SJCRH30 (cell line): Measurements from ENCODE around the gene COG2. TPM values are rescaled to one million over a fixed set of nuclear protein-coding genes. Genes with fewer than 3 reads are reported as not detected.
A peak's percentile ranks its signal among the peaks of the same experiment; 100 is the strongest.

ENCODE experiments used
- DNase-seq, 2 experiments: peaks; one replicate each; pipeline ENCODE4 v3.0.0-alpha.2; 2015 to 2020
- H3K27ac ChIP-seq: fragments of 250-450 bp; sonication (Bioruptor Pico); 2 replicates; pipeline ENCODE4 v1.5.1; 2020; ENCODE audit warnings: mild to moderate bottlenecking, moderate library complexity
- H3K27me3 ChIP-seq: fragments of 250-450 bp; sonication (Bioruptor Pico); 2 replicates; pipeline ENCODE4 v1.5.1; 2020; ENCODE audit warnings: mild to moderate bottlenecking, moderate library complexity
- H3K36me3 ChIP-seq: fragments of 250-450 bp; sonication (Bioruptor Pico); 2 replicates; pipeline ENCODE4 v1.5.1; 2020; ENCODE audit warnings: mild to moderate bottlenecking, moderate library complexity
- H3K4me1 ChIP-seq: fragments of 250-450 bp; sonication (Bioruptor Pico); 2 replicates; pipeline ENCODE4 v1.5.1; 2020; ENCODE audit warnings: mild to moderate bottlenecking, moderate library complexity
- H3K4me3 ChIP-seq: fragments of 250-450 bp; sonication (Bioruptor Pico); 2 replicates; pipeline ENCODE4 v1.5.1; 2020; ENCODE audit warnings: mild to moderate bottlenecking, moderate library complexity
- H3K9me3 ChIP-seq: fragments of 250-450 bp; sonication (Bioruptor Pico); replicated peaks from 2 replicates; pipeline ENCODE4 v1.5.1; 2020; ENCODE audit warnings: mild to moderate bottlenecking, moderate library complexity
- total RNA-seq: library from RNA; depleted of rRNA; stranded (reverse); fragments of >200 nt; shearing (Covaris generic); gene quantifications from 2 replicates; pipeline ENCODE4 v1.2.3, GENCODE V29; 2014

COG2 gene
- total RNA-seq, 1 experiment from 2014 or later: 45.0 TPM

- H3K27me3 ChIP-seq: no peaks in the 10 kb centered on the region
- DNase-seq: no peak
- peaks cover 39% of the 10 kb centered on the region for H3K4me1 ChIP-seq
- no peaks in the 10 kb centered on the region for H3K9me3 ChIP-seq
- no peaks in the 10 kb centered on the region for H3K36me3 ChIP-seq
- H3K4me3 ChIP-seq: no peak overlapping the region
- H3K27ac ChIP-seq: no peak overlapping the region
Measured at GRCh38 chr1:230614121-230614520, 28.2 kb upstream of the COG2 start.

DNA sequence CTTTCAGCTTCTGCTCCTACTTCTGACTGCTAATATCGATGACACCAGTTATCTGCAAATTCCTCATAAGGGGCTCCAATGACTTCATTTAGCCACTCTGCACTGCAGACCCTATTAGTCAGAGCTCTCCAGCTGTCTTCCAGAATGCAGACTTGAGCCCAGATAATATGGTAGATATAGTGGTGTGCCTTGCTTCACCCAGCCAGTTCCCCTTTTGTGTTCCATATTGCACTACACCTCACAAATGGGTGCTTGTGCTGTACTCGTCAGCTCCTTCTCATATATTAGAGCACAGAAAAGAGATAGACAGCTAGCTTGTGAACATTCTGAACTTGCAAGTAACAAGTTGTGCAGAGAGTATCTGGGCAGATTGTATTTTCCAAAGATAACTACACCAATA, 23.7 kb upstream of the COG2 start:
- Histone ChIP-seq H3K9me3 (peaks cover 6% of the 10 kb centered on the region), H3K27ac (peak overlapping the region; percentile 95), H3K4me1 (peaks cover 49% of the 10 kb centered on the region), H3K4me3 (no peak overlapping the region), H3K27me3 (no peaks in the 10 kb centered on the region), H3K36me3 (no peaks in the 10 kb centered on the region)
- DNase-seq: peak; percentile 20 to 37

DNA sequence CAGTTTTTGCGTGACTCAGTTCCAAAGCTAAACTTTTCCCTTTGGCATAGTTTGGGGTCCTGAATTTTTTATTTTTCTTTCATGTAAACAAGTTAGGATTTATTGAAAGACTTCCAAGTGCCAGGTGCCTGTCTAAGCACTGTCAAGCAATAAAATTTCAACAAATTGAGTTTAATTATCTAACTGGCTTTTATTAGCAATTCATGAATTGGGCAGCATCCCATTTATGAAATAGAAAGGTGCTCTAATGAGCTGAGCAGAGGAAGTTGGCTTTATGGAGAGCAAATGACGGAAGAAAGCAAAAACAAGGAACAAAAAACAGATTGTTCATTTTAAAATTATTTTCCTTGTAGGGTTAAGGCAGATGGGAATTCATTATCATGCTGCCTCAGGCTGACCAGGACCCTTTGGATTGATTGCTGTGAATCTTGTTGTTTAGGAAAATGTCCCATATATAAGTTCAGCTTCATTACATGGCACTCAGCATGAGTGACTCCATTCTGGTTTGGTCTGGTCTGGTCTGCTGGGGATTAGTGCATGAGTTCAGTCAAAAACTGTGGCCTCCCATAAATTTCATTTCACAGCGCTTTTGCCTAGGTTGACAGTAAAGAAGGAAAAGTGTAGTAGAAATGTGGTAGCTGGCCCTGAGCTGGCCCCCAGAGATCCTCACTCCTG, 21.5 kb upstream of the COG2 start:
- H3K4me1 ChIP-seq: peaks cover 49% of the 10 kb centered on the region
- DNase-seq: no peak
- H3K27me3 ChIP-seq: no peaks in the 10 kb centered on the region
- H3K9me3 ChIP-seq: peaks cover 6% of the 10 kb centered on the region
- H3K4me3 ChIP-seq: no peak overlapping the region
- H3K27ac ChIP-seq: peak overlapping the region; percentile 95
- no peaks in the 10 kb centered on the region for H3K36me3 ChIP-seq

DNA sequence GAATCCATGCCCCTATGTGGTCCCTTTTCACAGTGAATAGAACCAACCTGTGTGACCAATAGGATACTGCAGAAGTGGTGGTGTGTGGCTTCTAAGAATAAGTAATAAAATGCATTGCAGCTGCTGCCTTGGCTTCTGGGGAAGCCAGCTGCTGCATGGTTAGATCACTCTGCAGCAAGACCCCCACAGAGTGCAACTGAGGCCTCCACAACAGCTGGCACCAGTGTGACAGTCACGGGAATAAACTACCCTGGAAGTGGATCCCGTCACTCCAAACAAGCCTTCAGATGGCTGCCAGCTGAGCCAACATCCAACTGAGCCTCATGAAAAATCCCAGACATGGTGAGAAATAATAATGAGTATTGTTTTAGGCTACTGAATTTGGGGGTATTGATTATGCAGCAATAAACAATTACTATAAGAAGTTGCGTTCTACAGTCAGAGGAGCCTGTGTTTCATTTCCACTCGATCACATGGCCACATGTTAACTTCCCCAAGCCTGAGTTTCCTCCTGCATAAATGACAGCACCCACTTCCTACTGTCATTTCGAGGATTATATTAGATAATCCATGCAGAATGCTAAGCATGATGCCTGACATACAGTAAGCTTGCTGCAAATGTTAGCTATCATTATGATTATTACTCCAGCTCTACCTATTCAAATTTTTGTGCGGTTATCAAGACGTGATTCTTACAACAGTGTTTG, 20.8 kb upstream of the COG2 start:
- peak overlapping the region; percentile 32 for H3K4me3 ChIP-seq
- H3K27ac ChIP-seq: peak overlapping the region; percentile 95
- peaks cover 49% of the 10 kb centered on the region for H3K4me1 ChIP-seq

DNA sequence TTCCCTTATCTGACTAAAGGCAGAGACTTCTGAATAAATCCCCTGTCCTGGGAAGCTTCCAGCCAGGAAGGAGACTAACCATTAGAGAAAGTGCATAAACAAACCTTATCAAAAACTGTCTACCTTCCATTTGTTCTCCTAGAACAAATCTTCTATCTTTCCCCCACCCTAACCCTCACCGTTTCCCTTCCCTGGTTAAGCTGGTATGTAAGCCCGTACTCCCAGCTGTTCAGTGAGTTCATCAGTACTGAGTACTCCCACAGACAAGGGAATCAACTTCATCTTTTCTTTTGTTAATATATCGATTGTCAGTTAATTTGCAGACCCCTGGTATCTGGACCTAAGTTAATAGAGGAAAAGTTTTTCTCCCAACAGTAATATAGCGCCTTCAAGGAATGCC, 20.1 kb upstream of the COG2 start:
- peaks cover 49% of the 10 kb centered on the region for H3K4me1 ChIP-seq
- H3K27me3 ChIP-seq: no peaks in the 10 kb centered on the region
- peak overlapping the region; percentile 32 for H3K4me3 ChIP-seq
- H3K9me3 ChIP-seq: peaks cover 6% of the 10 kb centered on the region
- H3K36me3 ChIP-seq: no peaks in the 10 kb centered on the region
- peak overlapping the region; percentile 95 for H3K27ac ChIP-seq
- peak; percentile 70 to 82 for DNase-seq

More for the DNA sequence above, 20.8 kb upstream of the COG2 start:
- no peaks in the 10 kb centered on the region for H3K36me3 ChIP-seq
- peak; percentile 97 to 99 for DNase-seq
- H3K27me3 ChIP-seq: no peaks in the 10 kb centered on the region
- peaks cover 6% of the 10 kb centered on the region for H3K9me3 ChIP-seq

DNA sequence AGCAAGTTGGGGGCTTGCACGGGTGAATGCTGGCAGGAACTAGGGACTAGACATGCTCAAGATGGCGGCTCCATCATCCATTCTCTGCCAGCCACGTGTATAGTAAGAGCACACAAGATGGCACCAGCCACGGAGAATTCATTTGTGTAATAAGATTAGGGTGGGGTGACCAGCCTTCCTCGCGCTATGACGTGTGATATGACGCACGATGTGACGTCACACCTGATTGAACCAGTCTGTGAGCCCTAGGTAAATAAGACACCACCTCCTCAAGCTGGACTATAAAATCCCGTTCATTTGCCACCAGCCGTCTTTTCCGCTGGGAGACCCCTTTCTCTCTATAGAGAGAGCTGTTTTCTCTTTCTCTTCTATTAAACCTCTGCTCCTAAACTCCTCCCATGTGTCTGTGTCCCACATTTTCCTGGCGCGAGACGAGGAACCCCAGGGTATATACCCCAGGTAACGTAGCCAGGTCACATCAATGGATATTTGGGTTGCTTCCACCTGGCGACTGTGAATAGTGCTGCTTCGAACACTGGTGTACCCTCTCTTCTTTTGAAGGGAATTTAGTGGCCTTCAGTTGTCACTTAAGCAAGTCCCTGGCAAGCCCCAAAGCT, 18.1 kb upstream of the COG2 start:
- peaks cover 41% of the 10 kb centered on the region for H3K4me1 ChIP-seq
- H3K4me3 ChIP-seq: no peak overlapping the region
- no peaks in the 10 kb centered on the region for H3K27me3 ChIP-seq
- DNase-seq: no peak
- no peak overlapping the region for H3K27ac ChIP-seq
- peaks cover 6% of the 10 kb centered on the region for H3K9me3 ChIP-seq
- H3K36me3 ChIP-seq: no peaks in the 10 kb centered on the region

- Histone ChIP-seq H3K27ac (no peak overlapping the region), H3K9me3 (peaks cover 6% of the 10 kb centered on the region; the same call in 1 of the 2 replicates), H3K36me3 (no peaks in the 10 kb centered on the region), H3K4me1 (peaks cover 29% of the 10 kb centered on the region), H3K4me3 (no peak overlapping the region), H3K27me3 (no peaks in the 10 kb centered on the region)
- no peak for DNase-seq
Measured at GRCh38 chr1:230626232-230626631, 16.0 kb upstream of the COG2 start.

- no peaks in the 10 kb centered on the region for H3K27me3 ChIP-seq
- H3K27ac ChIP-seq: no peak overlapping the region
- DNase-seq: no peak
- peaks cover 24% of the 10 kb centered on the region for H3K4me1 ChIP-seq
- no peak overlapping the region for H3K4me3 ChIP-seq
- peaks cover 6% of the 10 kb centered on the region; the same call in 1 of the 2 replicates for H3K9me3 ChIP-seq
- no peaks in the 10 kb centered on the region for H3K36me3 ChIP-seq
Measured at GRCh38 chr1:230627767-230628166, 14.5 kb upstream of the COG2 start.

DNA sequence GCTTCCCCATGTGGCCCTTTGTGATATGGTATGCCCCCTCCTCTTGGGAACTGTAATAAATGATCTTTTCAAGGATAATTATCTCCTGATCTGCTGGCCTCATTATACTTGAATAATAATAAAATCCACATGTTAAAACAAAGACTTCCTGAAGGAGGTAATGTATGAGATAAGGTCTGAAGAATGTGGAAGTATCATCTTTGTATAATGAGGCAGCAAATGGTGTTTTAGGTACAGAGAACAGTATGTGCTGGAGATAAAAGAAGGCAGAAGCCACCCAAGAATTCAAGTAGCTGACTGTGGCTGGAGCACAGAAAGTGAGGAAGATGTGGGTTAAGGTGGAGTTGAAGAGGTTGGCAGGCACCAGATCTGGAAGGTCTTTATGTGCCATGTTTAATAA, 12.8 kb upstream of the COG2 start:
- Histone ChIP-seq H3K36me3 (no peaks in the 10 kb centered on the region), H3K27ac (no peak overlapping the region), H3K9me3 (peaks cover 6% of the 10 kb centered on the region; the same call in 1 of the 2 replicates), H3K4me1 (peaks cover 34% of the 10 kb centered on the region), H3K27me3 (no peaks in the 10 kb centered on the region), H3K4me3 (no peak overlapping the region)
- DNase-seq: no peak

- no peaks in the 10 kb centered on the region for H3K36me3 ChIP-seq
- H3K9me3 ChIP-seq: peaks cover 6% of the 10 kb centered on the region; the same call in 1 of the 2 replicates
- no peak for DNase-seq
- no peak overlapping the region for H3K4me3 ChIP-seq
- peaks cover 34% of the 10 kb centered on the region for H3K4me1 ChIP-seq
- H3K27me3 ChIP-seq: no peaks in the 10 kb centered on the region
- H3K27ac ChIP-seq: no peak overlapping the region
Measured at GRCh38 chr1:230631477-230631876, 10.8 kb upstream of the COG2 start.

GRCh38 chr1:230632273-230632873, 9.9 kb upstream of the COG2 start:
- Histone ChIP-seq H3K9me3 (peaks cover 6% of the 10 kb centered on the region; the same call in 1 of the 2 replicates), H3K36me3 (no peaks in the 10 kb centered on the region), H3K4me1 (peaks cover 34% of the 10 kb centered on the region), H3K27ac (peak overlapping the region; percentile 65), H3K4me3 (no peak overlapping the region), H3K27me3 (no peaks in the 10 kb centered on the region)
- peak; percentile 21 to 65 for DNase-seq

DNA sequence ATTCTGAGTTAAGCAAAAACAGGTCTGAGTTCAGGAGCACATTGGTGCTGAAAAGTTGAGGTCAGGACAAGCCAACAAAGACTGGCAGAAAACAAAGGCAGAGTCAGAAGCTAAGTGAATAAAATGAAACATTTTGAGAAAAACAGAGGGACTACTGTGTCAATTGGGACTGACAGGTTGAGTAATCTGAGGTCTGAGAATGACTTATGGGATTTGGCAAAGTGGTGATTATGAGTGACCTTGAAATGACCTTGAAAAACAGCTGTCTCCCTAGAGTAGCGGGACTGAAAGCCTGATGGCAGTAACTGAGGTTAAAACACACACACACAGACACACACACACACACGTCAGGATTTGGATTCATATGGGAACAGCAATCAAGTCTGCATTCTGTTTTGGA, 8.8 kb upstream of the COG2 start:
- H3K4me1 ChIP-seq: peaks cover 34% of the 10 kb centered on the region
- DNase-seq: peak; percentile 65 to 92
- H3K27me3 ChIP-seq: no peaks in the 10 kb centered on the region
- peaks cover 6% of the 10 kb centered on the region; the same call in 1 of the 2 replicates for H3K9me3 ChIP-seq
- H3K36me3 ChIP-seq: no peaks in the 10 kb centered on the region
- H3K27ac ChIP-seq: peak overlapping the region; percentile 65
- no peak overlapping the region for H3K4me3 ChIP-seq

DNA sequence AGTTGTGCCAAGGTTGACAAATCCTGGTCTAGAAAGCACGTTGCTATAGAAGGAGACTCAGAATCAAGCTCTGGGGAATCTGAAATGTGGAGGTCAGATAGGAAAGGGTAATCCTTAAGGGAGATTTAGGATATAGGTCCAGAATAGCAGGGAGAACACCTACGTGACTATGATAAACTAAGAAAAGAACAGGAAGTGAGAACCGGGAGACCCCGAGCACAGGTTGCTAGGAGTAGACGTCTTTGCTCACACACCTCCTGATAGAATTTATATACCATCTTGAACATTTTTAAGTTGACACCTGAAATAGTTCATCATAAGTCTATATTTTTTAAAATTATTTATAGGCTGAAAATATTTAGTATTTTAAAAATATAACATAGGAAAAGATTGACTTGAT, 7.9 kb upstream of the COG2 start:
- Histone ChIP-seq H3K36me3 (no peaks in the 10 kb centered on the region), H3K27me3 (no peaks in the 10 kb centered on the region), H3K4me3 (no peak overlapping the region), H3K4me1 (peaks cover 30% of the 10 kb centered on the region), H3K9me3 (peaks cover 6% of the 10 kb centered on the region; the same call in 1 of the 2 replicates), H3K27ac (peak overlapping the region; percentile 65; the same call in 1 of the 2 replicates)
- DNase-seq: no peak

DNA sequence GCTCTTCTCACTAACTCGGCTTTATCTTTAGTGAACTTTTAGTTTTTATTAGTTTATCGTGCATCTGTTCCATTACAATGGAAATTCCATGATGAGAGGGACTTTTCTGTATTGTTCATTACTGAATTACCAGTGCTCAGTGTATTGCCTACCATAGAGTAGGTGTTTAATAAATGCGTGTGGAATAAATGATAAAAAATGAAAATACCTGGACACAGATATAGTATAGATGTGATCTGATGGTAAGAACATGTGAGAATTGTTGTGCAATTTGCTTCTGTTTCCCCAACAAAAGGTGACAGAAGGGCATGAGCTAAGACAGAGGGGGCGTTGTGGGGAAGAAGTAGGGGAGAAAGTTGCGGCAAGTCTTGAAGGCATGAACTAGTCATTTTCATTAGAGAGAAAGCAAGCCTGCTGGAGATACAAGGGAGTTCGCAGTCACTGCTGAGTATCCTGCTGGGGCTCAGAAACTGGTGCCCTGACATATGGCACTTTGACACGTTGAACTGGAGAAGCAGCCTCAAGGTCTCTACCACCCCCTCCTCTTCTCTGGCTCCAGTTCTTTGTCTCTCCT, 5.6 kb upstream of the COG2 start:
- Histone ChIP-seq H3K27me3 (no peaks in the 10 kb centered on the region), H3K4me1 (peaks cover 25% of the 10 kb centered on the region), H3K27ac (no peak overlapping the region), H3K9me3 (no peaks in the 10 kb centered on the region; the same call in 1 of the 2 replicates), H3K4me3 (no peak overlapping the region), H3K36me3 (no peaks in the 10 kb centered on the region)
- DNase-seq: no peak
